ENCODE measurements around the gene BCAP29. TPM values are rescaled to one million over a fixed set of nuclear protein-coding genes. Genes with fewer than 3 reads are reported as not detected.
"Not testable (repeated sequence)": the region's sequence is repeated elsewhere in the genome, so short reads cannot be mapped to it uniquely, and the experiment has no call there.

BCAP29 gene
- 42.9 TPM for total RNA-seq

DNA sequence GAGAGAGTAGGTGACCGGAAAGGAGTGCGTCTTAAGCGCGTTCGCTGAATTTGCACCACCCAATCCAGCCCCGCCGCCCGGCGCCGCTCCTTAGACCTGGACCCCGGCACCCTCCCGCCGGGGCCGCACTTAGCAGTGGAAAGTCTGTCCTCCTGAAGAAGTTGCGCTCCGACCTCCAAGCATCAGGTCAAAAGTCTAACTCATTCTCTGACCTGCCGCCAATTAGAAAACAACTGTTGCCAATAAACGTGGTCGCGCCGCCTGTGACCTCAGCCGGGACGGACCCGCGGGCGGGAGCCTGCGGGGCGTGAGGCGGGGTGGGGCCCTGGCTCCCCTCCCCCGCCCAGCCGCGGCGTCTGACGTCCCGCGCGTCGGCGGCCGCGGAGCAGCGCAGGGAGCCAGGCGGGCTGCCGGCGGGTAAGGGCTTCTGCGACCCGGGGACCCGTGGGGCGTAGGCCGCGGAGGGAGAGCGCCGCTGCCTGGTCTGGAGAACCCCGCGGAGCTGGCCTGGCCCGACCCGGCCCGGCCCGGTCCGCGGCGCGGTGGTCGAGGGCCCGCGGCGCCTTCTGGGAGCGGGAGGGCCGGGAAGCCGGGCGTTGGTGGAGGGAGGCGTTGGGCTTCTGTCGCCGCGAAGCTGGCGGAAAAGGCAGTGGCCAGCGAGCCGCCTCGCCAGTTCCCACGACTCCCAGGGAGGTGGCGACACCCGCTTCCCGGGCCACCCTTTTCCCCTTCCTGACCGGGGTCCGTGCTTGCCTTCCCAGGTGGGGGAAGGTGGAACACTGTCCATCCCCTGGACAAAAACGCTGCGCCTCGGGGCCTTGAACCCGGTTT lies at the start of gene BCAP29:
BCAP29 (plus strand) TSS at position 362 of the 831 bp plus-strand sequence. CDS start 527 bp downstream, outside the sequence.
- ATAC-seq, result peak; percentile 97

DNA sequence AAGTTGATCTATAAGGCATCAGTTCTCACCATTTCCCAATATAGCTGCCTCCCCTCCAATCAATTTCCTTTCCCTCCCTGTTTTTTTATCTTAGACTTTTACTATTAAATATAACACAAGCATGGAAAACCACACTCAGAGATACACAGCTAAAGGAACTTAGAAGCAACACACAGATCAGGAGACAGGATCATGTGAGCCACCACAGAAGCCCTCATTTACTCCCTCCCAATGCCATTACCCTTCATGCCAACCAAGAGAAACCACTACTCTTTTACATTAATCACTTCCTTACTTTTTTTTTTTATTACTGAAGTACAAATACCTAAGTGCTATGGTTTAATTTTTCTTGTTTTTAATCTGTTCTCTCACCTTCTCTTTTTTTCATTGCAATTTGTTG lies 49.3 kb upstream of the BCAP29 start:
- no peak for ATAC-seq

GRCh38 chr7:107534139-107534538 lies 45.9 kb upstream of the BCAP29 start:
- no peak for ATAC-seq

- ATAC-seq, result not testable (repeated sequence)
Measured at GRCh38 chr7:107537228-107537627, 42.8 kb upstream of the BCAP29 start.

DNA sequence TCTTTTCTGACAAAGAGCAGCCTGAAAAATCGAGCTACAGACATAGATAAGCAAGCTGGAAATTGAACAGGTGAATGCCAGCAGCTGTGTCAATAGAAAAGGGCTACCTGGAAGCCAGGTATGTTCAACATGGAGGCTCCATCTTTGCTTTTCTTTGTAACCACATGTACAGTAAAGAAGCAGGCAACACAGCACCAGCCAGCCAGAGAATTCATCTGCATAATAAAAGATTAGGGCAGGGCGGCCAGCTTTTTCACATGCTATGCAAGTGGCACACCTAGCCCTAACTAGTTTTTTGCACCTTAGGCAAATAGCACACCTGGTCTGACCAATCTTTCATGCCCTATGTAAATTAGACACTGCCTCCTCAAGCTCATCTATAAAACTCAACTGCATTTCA lies 42.0 kb upstream of the BCAP29 start:
- peak; percentile 100 for ATAC-seq

- ATAC-seq, result peak; percentile 26
Measured at GRCh38 chr7:107543338-107543993, 36.6 kb upstream of the BCAP29 start.

DNA sequence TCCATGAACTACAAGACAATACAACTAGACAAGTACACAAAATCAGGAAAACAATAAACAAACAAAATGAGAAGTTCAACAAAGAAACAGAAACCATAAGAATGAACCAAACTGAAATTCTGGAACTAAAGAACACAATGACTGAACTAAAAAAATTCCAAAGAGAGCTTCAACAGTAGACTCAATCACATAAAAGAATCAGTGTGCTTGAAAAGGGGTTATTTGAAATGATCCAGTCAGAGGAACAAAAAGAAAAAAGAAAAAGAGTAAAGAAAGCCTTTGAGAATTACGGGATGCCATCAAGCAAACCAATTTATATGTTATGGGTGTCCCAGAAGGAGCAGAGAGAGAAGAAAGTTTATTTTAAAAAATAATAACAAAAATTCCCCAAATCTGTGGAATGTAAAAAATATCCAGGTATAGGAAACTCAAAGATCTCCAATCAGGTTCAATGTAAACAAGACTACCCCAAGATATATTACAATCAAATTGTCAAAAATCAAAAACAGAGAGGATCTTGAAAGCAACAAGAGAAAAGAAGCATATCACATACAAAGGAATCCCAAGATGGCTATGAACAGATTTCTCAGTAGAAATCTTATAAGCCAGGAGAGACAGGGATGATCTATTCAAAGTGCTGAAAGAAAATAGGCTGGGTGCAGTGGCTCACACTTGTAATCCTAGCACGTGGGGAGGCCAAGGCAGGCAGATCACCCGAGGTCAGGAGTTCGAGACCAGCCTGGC lies 35.0 kb upstream of the BCAP29 start:
- ATAC-seq, result no peak

DNA sequence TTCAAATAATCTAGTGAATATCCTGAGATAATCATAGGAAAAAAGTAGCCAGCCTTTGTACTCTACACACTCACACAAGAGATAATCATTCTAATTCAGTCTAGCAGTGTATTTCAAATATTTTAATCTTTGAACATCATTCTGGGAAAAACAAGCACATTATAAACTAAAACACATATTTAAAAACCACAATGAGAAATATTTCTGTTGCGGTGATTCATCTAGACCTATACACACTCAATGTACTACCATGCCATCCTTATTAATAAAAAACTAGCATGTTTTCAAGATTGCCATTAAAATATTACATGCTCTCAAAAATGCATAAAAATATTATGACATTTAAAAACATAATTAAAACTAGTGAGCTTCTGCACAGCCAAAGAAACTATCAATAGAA lies 28.1 kb upstream of the BCAP29 start:
- ATAC-seq, result no peak

- no peak for ATAC-seq
Measured at GRCh38 chr7:107555893-107556292, 24.2 kb upstream of the BCAP29 start.

GRCh38 chr7:107559864-107560263 lies 20.2 kb upstream of the BCAP29 start:
- ATAC-seq, result no peak

DNA sequence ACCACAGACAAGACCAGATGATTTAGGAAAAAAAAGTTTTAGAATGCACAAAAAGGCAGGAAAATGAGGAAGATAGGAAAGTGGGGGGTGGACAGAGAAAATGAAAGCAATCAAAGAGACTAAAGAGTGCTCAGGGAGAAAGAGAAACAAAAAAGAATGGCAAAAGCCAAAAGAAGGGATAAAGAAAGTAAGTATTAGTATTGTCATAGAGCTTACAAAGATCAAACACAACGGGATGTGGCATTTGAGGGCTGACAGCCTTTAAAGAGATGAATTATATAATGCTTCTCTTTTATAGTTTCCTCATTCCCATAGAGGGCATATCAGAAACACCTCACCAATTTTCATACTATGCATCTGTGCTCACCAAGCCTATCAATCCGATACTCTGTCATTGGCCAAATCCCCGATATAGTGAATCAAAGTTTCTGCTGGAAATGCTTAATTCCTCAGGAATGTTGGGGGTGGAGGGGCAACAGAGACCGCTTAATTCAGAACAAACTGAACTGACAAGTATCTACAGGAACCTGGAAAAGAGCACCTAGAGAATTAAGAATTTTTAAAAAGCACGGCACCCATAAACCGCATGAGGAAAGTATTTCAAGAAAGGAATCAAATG lies 19.0 kb upstream of the BCAP29 start:
- ATAC-seq, result peak; percentile 48

DNA sequence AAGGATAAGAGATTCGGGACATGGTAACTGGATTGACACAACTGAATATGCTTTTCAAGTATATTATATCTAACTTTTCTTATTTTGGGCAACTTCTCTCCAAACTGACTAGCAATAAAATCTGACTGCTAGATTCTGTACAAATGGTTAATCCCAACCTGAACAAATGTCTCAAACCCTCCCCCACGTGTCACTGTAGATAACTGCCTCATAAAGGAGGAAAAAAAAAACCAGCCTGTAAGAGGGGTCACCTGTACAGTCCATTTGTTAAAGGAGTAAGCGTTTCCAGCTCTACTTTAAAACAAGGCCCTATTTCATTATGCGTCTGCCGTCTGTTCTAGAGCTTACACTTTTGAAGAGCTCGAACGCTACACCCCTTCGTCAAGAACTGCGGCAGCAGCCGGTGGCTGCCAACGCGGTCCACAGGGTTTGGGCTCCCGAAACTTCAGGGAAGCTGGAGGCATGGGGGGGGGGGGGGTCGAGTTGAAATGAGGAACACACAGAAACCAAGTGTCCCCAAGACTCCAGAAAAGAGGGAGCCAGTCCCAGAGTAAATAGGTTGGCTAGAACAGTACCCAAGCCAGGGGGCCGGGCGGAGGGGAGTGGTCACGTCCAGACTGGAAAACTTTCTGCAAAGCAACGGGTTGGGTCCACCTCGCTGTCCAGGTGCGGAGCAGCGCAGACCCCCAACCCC lies 16.8 kb upstream of the BCAP29 start:
- ATAC-seq, result peak; percentile 64

- peak; percentile 88 for ATAC-seq
Measured at GRCh38 chr7:107563775-107564552, 16.1 kb upstream of the BCAP29 start, which contains the start of the genes COG5 and DUS4L. Gene COG5 (minus strand): TSS chr7:107563920. CDS start chr7:107563896, 24 bp downstream. Gene DUS4L (plus strand): TSS chr7:107563971. CDS start chr7:107567071, 3,100 bp downstream.

- ATAC-seq, result peak; percentile 63
Measured at GRCh38 chr7:107564553-107565298, 15.3 kb upstream of the BCAP29 start.

DNA sequence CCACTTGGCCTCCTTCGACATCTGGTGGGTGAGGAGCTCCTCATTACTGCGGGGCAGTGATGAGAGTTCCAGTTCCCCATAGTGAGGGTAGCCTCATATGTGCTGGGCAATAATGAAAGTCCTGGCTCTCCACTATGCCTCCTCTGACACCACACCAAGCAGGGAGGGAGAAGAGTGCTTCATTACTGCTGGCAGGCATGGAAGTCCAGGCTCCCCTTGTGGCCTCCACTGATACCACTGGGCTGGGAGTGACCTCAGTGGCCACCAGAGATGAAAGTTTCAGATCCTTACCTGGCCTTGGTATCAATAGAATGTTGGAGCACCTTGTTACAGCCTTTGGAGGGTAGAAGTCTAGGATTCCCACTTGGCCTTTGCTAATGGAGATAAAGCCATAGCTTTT lies 9.7 kb upstream of the BCAP29 start:
- no peak for ATAC-seq

DNA sequence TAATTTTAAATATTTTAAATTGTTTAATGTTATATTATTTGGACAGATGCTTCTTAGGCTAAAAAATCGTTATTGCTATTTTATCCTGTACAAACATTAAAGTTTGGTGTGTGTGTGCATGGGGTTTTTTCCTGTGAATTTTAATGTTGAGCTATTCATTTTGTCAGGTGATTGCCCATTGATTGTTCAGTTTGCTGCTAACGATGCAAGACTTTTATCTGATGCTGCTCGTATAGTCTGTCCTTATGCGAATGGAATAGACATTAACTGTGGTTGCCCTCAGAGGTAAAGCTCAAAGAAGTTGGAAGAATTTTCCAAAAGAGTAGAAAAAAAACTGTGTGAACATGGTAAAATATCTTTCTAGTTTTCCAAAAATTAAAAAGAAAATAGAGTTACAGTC lies 6.5 kb upstream of the BCAP29 start:
- no peak for ATAC-seq

GRCh38 chr7:107579554-107579884 lies 527 bp upstream of the BCAP29 start:
- ATAC-seq, result no peak

DNA sequence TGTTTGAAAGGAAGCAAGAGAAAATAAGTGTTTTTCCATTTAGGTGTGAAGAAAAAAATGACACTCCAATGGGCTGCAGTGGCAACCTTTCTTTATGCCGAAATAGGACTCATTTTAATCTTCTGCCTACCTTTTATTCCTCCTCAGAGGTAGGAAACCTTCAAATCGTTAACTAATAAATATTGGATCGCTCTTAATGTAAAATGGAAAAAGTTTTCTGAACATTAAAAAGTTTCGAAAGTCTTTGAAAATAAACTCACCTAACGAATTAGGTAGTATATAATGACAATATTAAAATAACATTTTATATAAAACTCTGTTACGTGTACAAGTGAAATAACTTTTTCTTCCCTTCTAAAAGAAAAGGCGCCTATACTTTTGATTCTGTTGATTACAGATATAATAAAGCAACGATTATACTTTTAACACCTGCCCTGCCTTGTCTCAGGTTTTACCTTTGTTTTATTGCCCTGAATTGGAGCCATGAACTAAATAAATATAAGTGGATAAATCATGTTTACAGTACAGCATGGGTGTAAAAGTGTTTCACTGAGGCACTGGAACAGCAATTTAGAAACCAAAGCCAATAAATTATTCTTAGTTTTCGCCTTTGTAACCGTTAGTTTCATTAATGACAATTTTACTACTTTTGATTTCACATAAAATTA lies 804 bp downstream of the BCAP29 start:
- ATAC-seq, result no peak

GRCh38 chr7:107581387-107582013 lies 1.5 kb downstream of the BCAP29 start:
- no peak for ATAC-seq
